Smooth muscle cell (in vitro differentiated cells): Measurements from ENCODE around the gene TFDP2. TPM values are rescaled to one million over a fixed set of nuclear protein-coding genes. Genes with fewer than 3 reads are reported as not detected.

Source experiments
- DNase-seq: peaks from one replicate; lab custom pipeline; 2025; ENCODE audit not compliant: unreplicated experiment; lab: John Stamatoyannopoulos, UW
- H2AFZ ChIP-seq: fragments of 200-600 bp; sonication (generic); 2 replicates; pipeline ENCODE4 v1.6.0; 2016; ENCODE audit warnings: antibody characterized with exemption, low read depth, mild to moderate bottlenecking
- H3F3A ChIP-seq: fragments of 200-600 bp; sonication (generic); 2 replicates; pipeline ENCODE4 v1.6.0; 2017; ENCODE audit warnings: antibody characterized with exemption, low read depth
- H3K27ac ChIP-seq: fragments of 200-600 bp; sonication (generic); 2 replicates; pipeline ENCODE4 v1.5.1; 2016; ENCODE audit warnings: low read depth, mild to moderate bottlenecking
- H3K27me3 ChIP-seq: fragments of 200-600 bp; sonication (generic); 2 replicates; pipeline ENCODE4 v1.6.1; 2016; ENCODE audit warnings: low read depth, mild to moderate bottlenecking
- H3K36me3 ChIP-seq: fragments of 200-600 bp; sonication (generic); 2 replicates; pipeline ENCODE4 v1.5.1; 2016; ENCODE audit warnings: low read depth
- H3K4me1 ChIP-seq: fragments of 200-600 bp; sonication (generic); 2 replicates; pipeline ENCODE4 v1.5.1; 2016; ENCODE audit warnings: low read depth
- H3K4me2 ChIP-seq: fragments of 200-600 bp; sonication (generic); 2 replicates; pipeline ENCODE4 v1.6.0; 2016; ENCODE audit warnings: mild to moderate bottlenecking
- H3K4me3 ChIP-seq: fragments of 200-600 bp; sonication (generic); 2 replicates; pipeline ENCODE4 v1.5.1; 2016; ENCODE audit warnings: mild to moderate bottlenecking
- H3K79me2 ChIP-seq: fragments of 200-600 bp; sonication (generic); 2 replicates; pipeline ENCODE4 v1.6.0; 2016; ENCODE audit warnings: low read depth, mild to moderate bottlenecking
- H3K9ac ChIP-seq: fragments of 200-600 bp; sonication (generic); 2 replicates; pipeline ENCODE4 v1.6.0; 2016; ENCODE audit warnings: low read depth
- H3K9me3 ChIP-seq: fragments of 200-600 bp; sonication (generic); replicated peaks from 2 replicates; pipeline ENCODE4 v1.5.1; 2016; ENCODE audit warnings: low read depth
- H4K20me1 ChIP-seq: fragments of 200-600 bp; sonication (generic); 2 replicates; pipeline ENCODE4 v1.6.0; 2016; ENCODE audit warnings: low read depth
- CTCF ChIP-seq: fragments of 200-600 bp; sonication (generic); IDR thresholded peaks from 2 replicates; pipeline ENCODE4 v1.5.1; 2017; ENCODE audit warnings: borderline replicate concordance, mild to moderate bottlenecking, antibody characterized with exemption; ENCODE audit not compliant: insufficient read depth, poor library complexity, severe bottlenecking
- WGBS: methylation state at CpG from one replicate; pipeline ENCODE4 v1.1.7; 2016; ENCODE audit warnings: low lambda C conversion rate; 5-methylcytosine and 5-hydroxymethylcytosine counted together
- polyA plus RNA-seq: library from polyadenylated mRNA; unstranded; fragments of >200 nt; fragmentation: Nextera tagmentation; extraction: Ambion mirVana; gene quantifications from 2 replicates; pipeline ENCODE4 v1.2.1, GENCODE V29; 2016
- total RNA-seq: library from RNA; depleted of rRNA; stranded (reverse); fragments of >200 nt; gene quantifications from 2 replicates; pipeline ENCODE4 v1.2.3, GENCODE V29; 2014

Gene TFDP2
- total and polyA plus RNA-seq, 2 experiments from 2014 or later, result 39.9 to 54.3 TPM

- Histone ChIP-seq H3K27me3 (no peaks in the 10 kb centered on the region), H3K4me3 (no peak overlapping the region), H3K9me3 (no peaks in the 10 kb centered on the region), H2AFZ (no peak overlapping the region), H3F3A (no peaks in the 10 kb centered on the region), H3K27ac (no peak overlapping the region), H3K4me2 (no peak overlapping the region), H3K9ac (no peak overlapping the region), H3K4me1 (peaks cover 9% of the 10 kb centered on the region), H3K79me2 (no peaks in the 10 kb centered on the region), H4K20me1 (no peaks in the 10 kb centered on the region), H3K36me3 (no peaks in the 10 kb centered on the region)
- no peak for DNase-seq
- WGBS, result 90% methylated on average over 1 of the region's 1 CpG
- no peak for TF ChIP-seq CTCF
These were observed 83.4 kb downstream of the TFDP2 start for GRCh38 chr3:142065932-142066331.

GRCh38 chr3:142065344-142065743, 84.0 kb downstream of the TFDP2 start:
- Histone ChIP-seq H3K9me3 (no peaks in the 10 kb centered on the region), H3K27me3 (no peaks in the 10 kb centered on the region), H2AFZ (no peak overlapping the region), H3K4me3 (no peak overlapping the region), H3K79me2 (no peaks in the 10 kb centered on the region), H3K4me1 (peaks cover 9% of the 10 kb centered on the region), H3F3A (no peaks in the 10 kb centered on the region), H3K36me3 (no peaks in the 10 kb centered on the region), H3K27ac (no peak overlapping the region), H4K20me1 (no peaks in the 10 kb centered on the region), H3K4me2 (no peak overlapping the region), H3K9ac (no peak overlapping the region)
- no peak for TF ChIP-seq CTCF
- WGBS, result 87% methylated on average over 7 of the region's 7 CpGs
- DNase-seq, result no peak

- no peak overlapping the region for H3K9ac ChIP-seq
- no peak overlapping the region for H2AFZ ChIP-seq
- no peak overlapping the region for H3K27ac ChIP-seq
- DNase-seq, result no peak
- H3K79me2 ChIP-seq, result no peaks in the 10 kb centered on the region
- H4K20me1 ChIP-seq, result no peaks in the 10 kb centered on the region
- no peak for TF ChIP-seq CTCF
- WGBS, result 68% methylated on average over 3 of the region's 3 CpGs
- H3K4me3 ChIP-seq, result no peak overlapping the region
- H3F3A ChIP-seq, result no peaks in the 10 kb centered on the region
- H3K4me2 ChIP-seq, result no peak overlapping the region
- peaks cover 9% of the 10 kb centered on the region for H3K4me1 ChIP-seq
- H3K36me3 ChIP-seq, result no peaks in the 10 kb centered on the region
- no peaks in the 10 kb centered on the region for H3K27me3 ChIP-seq
- H3K9me3 ChIP-seq, result no peaks in the 10 kb centered on the region
These were observed 84.9 kb downstream of the TFDP2 start for GRCh38 chr3:142064454-142064853.

GRCh38 chr3:142057331-142057725, 92.0 kb downstream of the TFDP2 start:
- TF ChIP-seq CTCF, result no peak
- WGBS, result 84% methylated on average over 2 of the region's 2 CpGs
- no peak overlapping the region for H3K9ac ChIP-seq
- DNase-seq, result no peak
- H2AFZ ChIP-seq, result no peak overlapping the region
- no peaks in the 10 kb centered on the region for H3K27me3 ChIP-seq
- no peaks in the 10 kb centered on the region for H3K79me2 ChIP-seq
- H3K4me1 ChIP-seq, result no peaks in the 10 kb centered on the region
- no peaks in the 10 kb centered on the region for H4K20me1 ChIP-seq
- H3K9me3 ChIP-seq, result no peaks in the 10 kb centered on the region
- H3K4me3 ChIP-seq, result no peak overlapping the region
- H3K4me2 ChIP-seq, result no peak overlapping the region
- no peak overlapping the region for H3K27ac ChIP-seq
- H3K36me3 ChIP-seq, result no peaks in the 10 kb centered on the region
- no peaks in the 10 kb centered on the region for H3F3A ChIP-seq
